IMR-90 (cell line): ENCODE measurements around the gene DOK6. TPM values are rescaled to one million over a fixed set of nuclear protein-coding genes. Genes with fewer than 3 reads are reported as not detected.

Experiments used
- ATAC-seq: fragments of 200-7000 bp; cut with Tn5 transposase; 2 replicates; pipeline ENCODE4 v1.9.1; 2020; ENCODE audit warnings: low read depth, mild to moderate bottlenecking, moderate library complexity
- BruUV-seq: library from RNA; stranded (reverse); fragments of 400-500 nt; replicated peaks from 2 replicates; lab custom pipeline; 2021; lab: Mats Ljungman, UMichigan
- CTCF ChIA-PET: fragments of 300-600 bp; formaldehyde crosslinking; extraction: SDS; loops from one replicate; lab custom pipeline; 2021; ENCODE audit warnings: antibody characterized with exemption; lab: Yijun Ruan, JAX
- POLR2A ChIA-PET: fragments of 300-600 bp; sonication (Branson Sonifier 250); formaldehyde crosslinking; loops from one replicate; lab custom pipeline; 2022; ENCODE audit warnings: antibody characterized with exemption; ENCODE audit not compliant: unreplicated experiment; lab: Charles Lee
- DNase-seq: peaks from one replicate; pipeline ENCODE4 v3.0.0; 2013
- H2AFZ ChIP-seq: replicated peaks from 2 replicates; pipeline ENCODE3; 2013; ENCODE audit warnings: low read length, mild to moderate bottlenecking; ENCODE audit not compliant: poor library complexity
- H2AK5ac ChIP-seq: 2 replicates; pipeline ENCODE4 v1.6.1; 2013; ENCODE audit warnings: low read depth, low read length, inconsistent platforms
- H2AK9ac ChIP-seq: replicated peaks from 2 replicates; pipeline ENCODE3; 2013; ENCODE audit warnings: mild to moderate bottlenecking, low read depth, low read length, moderate library complexity; ENCODE audit not compliant: poor library complexity
- H2BK120ac ChIP-seq: 2 replicates; pipeline ENCODE4 v1.6.1; 2013; ENCODE audit warnings: low read depth, low read length, inconsistent platforms
- H2BK15ac ChIP-seq: 3 replicates; pipeline ENCODE4 v1.6.1; 2013; ENCODE audit warnings: low read depth, low read length, inconsistent platforms
- H2BK20ac ChIP-seq: 2 replicates; pipeline ENCODE4 v1.6.1; 2013; ENCODE audit warnings: low read depth, mild to moderate bottlenecking, inconsistent platforms, low read length, moderate library complexity
- H2BK5ac ChIP-seq: 2 replicates; pipeline ENCODE4 v1.6.1; 2013; ENCODE audit warnings: mild to moderate bottlenecking, low read depth, low read length, inconsistent platforms; ENCODE audit not compliant: poor library complexity, severe bottlenecking
- H3K14ac ChIP-seq: replicated peaks from 2 replicates; pipeline ENCODE4 v1.6.1; 2013; ENCODE audit warnings: low read depth, low read length, inconsistent platforms
- H3K18ac ChIP-seq: 2 replicates; pipeline ENCODE4 v1.6.1; 2013; ENCODE audit warnings: low read depth, low read length, control low read depth
- H3K23ac ChIP-seq: 2 replicates; pipeline ENCODE4 v1.6.1; 2013; ENCODE audit warnings: low read depth, low read length, inconsistent platforms
- H3K27ac ChIP-seq: 2 replicates; pipeline ENCODE4 v1.5.1; 2013; ENCODE audit warnings: mild to moderate bottlenecking, control low read depth, low read length; ENCODE audit not compliant: insufficient read depth
- H3K27me3 ChIP-seq: 2 replicates; pipeline ENCODE4 v1.6.1; 2013; ENCODE audit warnings: low read length; ENCODE audit not compliant: control insufficient read depth, insufficient read depth
- H3K36me3 ChIP-seq: 2 replicates; pipeline ENCODE4 v1.6.1; 2013; ENCODE audit warnings: low read length, mixed read lengths; ENCODE audit not compliant: control insufficient read depth, insufficient read depth
- H3K4ac ChIP-seq: 2 replicates; pipeline ENCODE4 v1.6.1; 2013; ENCODE audit warnings: low read depth, low read length, inconsistent platforms
- H3K4me1 ChIP-seq: 2 replicates; pipeline ENCODE4 v1.6.1; 2013; ENCODE audit warnings: low read length, mixed read lengths; ENCODE audit not compliant: control insufficient read depth, insufficient read depth
- H3K4me2 ChIP-seq: 2 replicates; pipeline ENCODE4 v1.6.1; 2013; ENCODE audit warnings: low read depth, mild to moderate bottlenecking, control low read depth, low read length, moderate library complexity
- H3K4me3 ChIP-seq: 2 replicates; pipeline ENCODE4 v1.5.1; 2013; ENCODE audit warnings: low read depth, mild to moderate bottlenecking, control low read depth, low read length, moderate library complexity; ENCODE audit not compliant: insufficient read depth
- H3K56ac ChIP-seq: 2 replicates; pipeline ENCODE4 v1.6.1; 2013; ENCODE audit warnings: low read length, inconsistent platforms; ENCODE audit not compliant: insufficient read depth; ENCODE audit errors: extremely low read depth
- H3K79me1 ChIP-seq, 2 experiments: 2 replicates each; pipeline ENCODE4 v1.6.1; 2013; ENCODE audit warnings: low read length in 2 of 2, inconsistent platforms in 1 of 2, low read depth in 1 of 2
- H3K9ac ChIP-seq: 2 replicates; pipeline ENCODE4 v1.6.1; 2013; ENCODE audit warnings: low read depth, low read length, control low read depth
- H3K9me1 ChIP-seq: 2 replicates; pipeline ENCODE4 v1.6.1; 2013; ENCODE audit warnings: low read length, inconsistent platforms; ENCODE audit not compliant: insufficient read depth
- H3K9me3 ChIP-seq: 2 replicates; pipeline ENCODE4 v1.6.1; 2013; ENCODE audit warnings: low read length; ENCODE audit not compliant: control insufficient read depth, insufficient read depth
- H4K20me1 ChIP-seq: 2 replicates; pipeline ENCODE4 v1.6.1; 2013; ENCODE audit warnings: low read length, inconsistent platforms; ENCODE audit not compliant: insufficient read depth
- H4K5ac ChIP-seq: 2 replicates; pipeline ENCODE4 v1.6.1; 2013; ENCODE audit warnings: mild to moderate bottlenecking, low read depth, low read length, control low read depth
- H4K8ac ChIP-seq, 2 experiments: 2 replicates each; pipeline ENCODE4 v1.6.1; 2013; ENCODE audit warnings: low read depth in 2 of 2, low read length in 2 of 2, control low read depth in 1 of 2, inconsistent platforms in 1 of 2
- H4K91ac ChIP-seq: 2 replicates; pipeline ENCODE4 v1.6.1; 2013; ENCODE audit warnings: low read depth, low read length, inconsistent platforms; ENCODE audit not compliant: insufficient read depth
- BHLHE40 ChIP-seq: fragments of 150-350 bp; IDR thresholded peaks from 2 replicates; pipeline ENCODE4 v1.6.1; 2016; ENCODE audit warnings: mild to moderate bottlenecking, low read depth, low read length
- CHD1 ChIP-seq: IDR thresholded peaks from 2 replicates; pipeline ENCODE4 v1.6.1; 2012; ENCODE audit warnings: low read depth, low read length, improper control_type of control experiment
- FOS ChIP-seq: fragments of 150-350 bp; IDR thresholded peaks from 2 replicates; pipeline ENCODE4 v1.6.1; 2016; ENCODE audit warnings: low read depth, low read length
- MAFK ChIP-seq: IDR thresholded peaks from 2 replicates; pipeline ENCODE4 v1.6.1; 2012; ENCODE audit warnings: low read depth, low read length, improper control_type of control experiment
- MAZ ChIP-seq: IDR thresholded peaks from 2 replicates; pipeline ENCODE4 v1.6.1; 2012; ENCODE audit warnings: low read depth, mild to moderate bottlenecking, low read length, improper control_type of control experiment, moderate library complexity, borderline replicate concordance
- POLR2A ChIP-seq: IDR thresholded peaks from 2 replicates; pipeline ENCODE4 v1.6.1; 2012; ENCODE audit warnings: mild to moderate bottlenecking, low read depth, low read length
- RAD21 ChIP-seq: IDR thresholded peaks from 2 replicates; pipeline ENCODE4 v1.6.1; 2012; ENCODE audit warnings: low read length, improper control_type of control experiment
- SMC3 ChIP-seq: fragments of 150-350 bp; IDR thresholded peaks from 2 replicates; pipeline ENCODE4 v1.6.1; 2016; ENCODE audit warnings: low read depth, mild to moderate bottlenecking, antibody characterized with exemption, low read length, moderate library complexity
- USF2 ChIP-seq: fragments of 150-350 bp; IDR thresholded peaks from 2 replicates; pipeline ENCODE4 v1.6.1; 2017; ENCODE audit warnings: mild to moderate bottlenecking, antibody characterized with exemption, low read length, low read depth
- WGBS, 2 experiments: methylation state at CpG; one replicate each; pipeline versions ENCODE4 v1.1.5 to v1.1.7; 2013; ENCODE audit warnings: missing lambda C conversion rate in 2 of 2; ENCODE audit not compliant: insufficient read length in 1 of 2; ENCODE audit errors: extremely low coverage in 2 of 2; 5-methylcytosine and 5-hydroxymethylcytosine counted together
- dilution Hi-C: fragments of 300-500 bp; cut with HindIII; formaldehyde crosslinking; loops from one replicate; pipeline ENCODE4 v1.14.3; 2018; ENCODE audit warnings: low sequenced_read_pairs; ENCODE audit not compliant: unreplicated experiment
- in situ Hi-C: fragments of 300-500 bp; cut with MboI; formaldehyde crosslinking; loops from 3 replicates; pipeline ENCODE4 v1.14.3; 2019; ENCODE audit warnings: low sequenced_read_pairs, inconsistent platforms, mixed read lengths
- intact Hi-C: fragments of 100-400 bp; cut with micrococcal nuclease; formaldehyde crosslinking; loops from 2 replicates; pipeline ENCODE4 v1.10.0; 2022
- polyA plus RNA-seq, 3 experiments: library from polyadenylated mRNA; depleted of rRNA; stranded (reverse); fragments of >200 nt; gene quantifications; 2 replicates each; pipeline ENCODE4 v1.2.3, GENCODE V29; 2012; ENCODE audit warnings: low replicate concordance in 1 of 3
- total RNA-seq: library from RNA; depleted of rRNA; stranded (reverse); fragments of >200 nt; gene quantifications from 2 replicates; pipeline ENCODE4 v1.2.3, GENCODE V29; 2012
- TF ChIP-seq, protein P1 (sequence below): fragments of 150-350 bp; IDR thresholded peaks from 2 replicates; pipeline ENCODE4 v1.6.1; 2016; ENCODE audit warnings: low read depth, mild to moderate bottlenecking, low read length, moderate library complexity, borderline replicate concordance
- TF ChIP-seq, protein P2 (sequence below): conservative IDR thresholded peaks from 2 replicates; pipeline ENCODE4 v1.5.1; 2012; ENCODE audit warnings: mild to moderate bottlenecking, low read depth, low read length, improper control_type of control experiment

Gene DOK6
- total and polyA plus RNA-seq, 2 of the 4 experiments (the other 2 are of a cell fraction): 1.9 to 2.7 TPM

GRCh38 chr18:69444221-69444620 lies 43.5 kb downstream of the DOK6 start:
- no peak overlapping the region for H3K56ac ChIP-seq
- no peak overlapping the region for H4K91ac ChIP-seq
- no peak overlapping the region for H3K4me3 ChIP-seq
- H2AK9ac ChIP-seq: no peak overlapping the region
- POLR2A ChIA-PET: no interaction called here
- H4K20me1 ChIP-seq: no peaks in the 10 kb centered on the region
- H3K14ac ChIP-seq: no peak overlapping the region
- no peak for DNase-seq
- no peak overlapping the region for H2AFZ ChIP-seq
- H2BK120ac ChIP-seq: no peak overlapping the region
- no peak overlapping the region for H3K9ac ChIP-seq
- H2BK20ac ChIP-seq: no peak overlapping the region
- no peak overlapping the region for H3K27ac ChIP-seq
- H3K18ac ChIP-seq: no peak overlapping the region
- CTCF ChIA-PET: no interaction called here
- H3K9me1 ChIP-seq: no peaks in the 10 kb centered on the region
- H3K4me1 ChIP-seq: no peaks in the 10 kb centered on the region
- dilution Hi-C loops: no loop called here
- H4K8ac ChIP-seq: no peak overlapping the region
- H3K36me3 ChIP-seq: no peaks in the 10 kb centered on the region
- H2BK5ac ChIP-seq: no peak overlapping the region
- in situ Hi-C loops: no loop called here
- H3K4ac ChIP-seq: no peak overlapping the region
- H3K27me3 ChIP-seq: no peaks in the 10 kb centered on the region
- H4K5ac ChIP-seq: no peak overlapping the region
- H3K4me2 ChIP-seq: no peak overlapping the region
- 0 out of 2 replicates have a peak, but pooled peaks cover 2% of the 10 kb centered on the region for H3K9me3 ChIP-seq
- H2AK5ac ChIP-seq: no peak overlapping the region
- no peak overlapping the region for H3K23ac ChIP-seq
- no peak for ATAC-seq
- no peak overlapping the region for H2BK15ac ChIP-seq
- intact Hi-C loops: no loop called here
- no peaks in the 10 kb centered on the region for H3K79me1 ChIP-seq
- no peak for TF ChIP-seq FOS
- TF ChIP-seq SMC3: no peak
- TF ChIP-seq, protein P1, sequence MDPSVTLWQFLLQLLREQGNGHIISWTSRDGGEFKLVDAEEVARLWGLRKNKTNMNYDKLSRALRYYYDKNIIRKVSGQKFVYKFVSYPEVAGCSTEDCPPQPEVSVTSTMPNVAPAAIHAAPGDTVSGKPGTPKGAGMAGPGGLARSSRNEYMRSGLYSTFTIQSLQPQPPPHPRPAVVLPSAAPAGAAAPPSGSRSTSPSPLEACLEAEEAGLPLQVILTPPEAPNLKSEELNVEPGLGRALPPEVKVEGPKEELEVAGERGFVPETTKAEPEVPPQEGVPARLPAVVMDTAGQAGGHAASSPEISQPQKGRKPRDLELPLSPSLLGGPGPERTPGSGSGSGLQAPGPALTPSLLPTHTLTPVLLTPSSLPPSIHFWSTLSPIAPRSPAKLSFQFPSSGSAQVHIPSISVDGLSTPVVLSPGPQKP: no peak
- no peak for TF ChIP-seq MAFK
- TF ChIP-seq CHD1: no peak
- TF ChIP-seq USF2: no peak
- no peak for TF ChIP-seq MAZ
- TF ChIP-seq POLR2A: no peak
- no peak for TF ChIP-seq RAD21
- TF ChIP-seq, protein P2, sequence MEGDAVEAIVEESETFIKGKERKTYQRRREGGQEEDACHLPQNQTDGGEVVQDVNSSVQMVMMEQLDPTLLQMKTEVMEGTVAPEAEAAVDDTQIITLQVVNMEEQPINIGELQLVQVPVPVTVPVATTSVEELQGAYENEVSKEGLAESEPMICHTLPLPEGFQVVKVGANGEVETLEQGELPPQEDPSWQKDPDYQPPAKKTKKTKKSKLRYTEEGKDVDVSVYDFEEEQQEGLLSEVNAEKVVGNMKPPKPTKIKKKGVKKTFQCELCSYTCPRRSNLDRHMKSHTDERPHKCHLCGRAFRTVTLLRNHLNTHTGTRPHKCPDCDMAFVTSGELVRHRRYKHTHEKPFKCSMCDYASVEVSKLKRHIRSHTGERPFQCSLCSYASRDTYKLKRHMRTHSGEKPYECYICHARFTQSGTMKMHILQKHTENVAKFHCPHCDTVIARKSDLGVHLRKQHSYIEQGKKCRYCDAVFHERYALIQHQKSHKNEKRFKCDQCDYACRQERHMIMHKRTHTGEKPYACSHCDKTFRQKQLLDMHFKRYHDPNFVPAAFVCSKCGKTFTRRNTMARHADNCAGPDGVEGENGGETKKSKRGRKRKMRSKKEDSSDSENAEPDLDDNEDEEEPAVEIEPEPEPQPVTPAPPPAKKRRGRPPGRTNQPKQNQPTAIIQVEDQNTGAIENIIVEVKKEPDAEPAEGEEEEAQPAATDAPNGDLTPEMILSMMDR: no peak
- TF ChIP-seq BHLHE40: no peak
- WGBS, 2 experiments: 100% methylated on average over 1 of the region's 4 CpGs; no CpG with 5 or more reads in 1 of the 2 experiments
- BruUV-seq: no TSS peak
